Endothelial cell (in vitro differentiated cells): ENCODE results near the gene ZNF366. TPM values are rescaled to one million over a fixed set of nuclear protein-coding genes. Genes with fewer than 3 reads are reported as not detected.

Source experiments
- DNase-seq: peaks from one replicate; pipeline ENCODE4 v3.0.0; 2021; ENCODE audit warnings: low spot score
- H3K27ac Mint-ChIP-seq: one replicate; pipeline ENCODE4 v1.8.0; 2021; ENCODE audit warnings: mixed read lengths, inconsistent platforms; ENCODE audit not compliant: unreplicated experiment
- H3K27me3 Mint-ChIP-seq: one replicate; pipeline ENCODE4 v1.8.0; 2021; ENCODE audit warnings: mild to moderate bottlenecking, moderate library complexity, mixed read lengths, inconsistent platforms; ENCODE audit not compliant: unreplicated experiment
- H3K36me3 Mint-ChIP-seq: one replicate; pipeline ENCODE4 v1.8.0; 2021; ENCODE audit warnings: mild to moderate bottlenecking, low read depth, mixed read lengths, inconsistent platforms; ENCODE audit not compliant: unreplicated experiment
- H3K4me1 Mint-ChIP-seq: one replicate; pipeline ENCODE4 v1.8.0; 2021; ENCODE audit warnings: mild to moderate bottlenecking, mixed read lengths, inconsistent platforms; ENCODE audit not compliant: unreplicated experiment
- H3K4me3 Mint-ChIP-seq: one replicate; pipeline ENCODE4 v1.8.0; 2021; ENCODE audit warnings: mild to moderate bottlenecking, mixed read lengths, inconsistent platforms; ENCODE audit not compliant: unreplicated experiment
- H3K9me3 Mint-ChIP-seq: one replicate; pipeline ENCODE4 v1.8.0; 2021; ENCODE audit warnings: mixed read lengths, inconsistent platforms; ENCODE audit not compliant: unreplicated experiment
- CTCF ChIP-seq: fragments of 200-600 bp; sonication (generic); IDR thresholded peaks from one replicate; pipeline ENCODE4 v1.5.0; 2021; ENCODE audit warnings: antibody characterized with exemption; ENCODE audit not compliant: unreplicated experiment
- total RNA-seq: library from RNA; stranded (reverse); fragmentation: NEBNext Ultra II Directional; extraction: Animal tissue kit (Norgen Biotek cat#: 25700); gene quantifications from one replicate; pipeline ENCODE4 v1.2.1, GENCODE V29; 2021; ENCODE audit not compliant: unreplicated experiment

Gene ZNF366
- total RNA-seq, 1 donor from 2014 or later, result 23.3 TPM

DNA sequence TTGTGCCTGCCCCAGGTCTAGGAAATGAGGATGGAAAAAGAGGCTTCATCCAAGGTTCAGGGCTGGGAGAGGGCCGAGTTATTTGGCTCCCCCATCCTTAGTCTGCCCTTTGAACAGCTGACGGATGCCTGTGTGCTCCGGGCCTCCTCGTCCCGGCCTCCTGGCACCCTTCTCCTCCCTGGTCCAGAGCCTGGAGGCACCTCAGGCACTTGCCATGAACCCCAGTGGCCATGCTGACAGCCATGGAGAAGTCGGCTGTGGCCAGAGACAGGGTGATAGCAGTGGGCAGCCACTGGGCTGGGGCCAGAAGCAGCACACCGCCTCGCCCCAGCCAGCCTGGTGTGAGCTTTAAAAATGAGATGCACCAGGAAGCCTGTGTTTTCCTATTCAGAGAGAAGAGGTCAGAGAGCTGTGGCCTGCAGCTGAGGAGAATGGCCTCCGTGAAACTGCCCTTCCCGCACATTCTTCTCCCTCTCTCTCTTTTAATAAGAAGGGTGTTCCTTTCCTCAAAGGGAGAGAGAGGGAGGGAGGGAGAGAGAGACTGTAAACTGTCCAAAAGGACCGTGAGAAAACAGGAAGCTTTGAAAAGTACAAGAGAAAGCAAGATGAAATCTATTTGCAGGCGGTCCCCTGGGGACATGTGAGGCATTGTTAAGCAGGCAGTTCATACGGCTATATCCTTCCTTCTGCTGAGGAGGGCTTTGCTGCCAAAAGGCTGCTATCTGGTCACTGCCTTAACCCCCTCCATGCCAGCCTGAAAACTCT is 55.3 kb downstream of the ZNF366 start:
- Mint-ChIP-seq H3K4me1 (peaks cover 71% of the 10 kb centered on the region), H3K27ac (peak overlapping the region; percentile 99), H3K9me3 (no peaks in the 10 kb centered on the region), H3K36me3 (peaks cover 71% of the 10 kb centered on the region), H3K27me3 (peaks cover 5% of the 10 kb centered on the region), H3K4me3 (no peak overlapping the region)
- peak; percentile 31 for DNase-seq
- TF ChIP-seq CTCF, result no peak

GRCh38 chr5:72448368-72448767 is 58.8 kb downstream of the ZNF366 start:
- peaks cover 71% of the 10 kb centered on the region for H3K36me3 Mint-ChIP-seq
- H3K27ac Mint-ChIP-seq, result no peak overlapping the region
- peaks cover 38% of the 10 kb centered on the region for H3K4me1 Mint-ChIP-seq
- DNase-seq, result no peak
- H3K27me3 Mint-ChIP-seq, result peaks cover 6% of the 10 kb centered on the region
- peak overlapping the region; percentile 50 for H3K4me3 Mint-ChIP-seq
- H3K9me3 Mint-ChIP-seq, result no peaks in the 10 kb centered on the region
- TF ChIP-seq CTCF, result no peak

DNA sequence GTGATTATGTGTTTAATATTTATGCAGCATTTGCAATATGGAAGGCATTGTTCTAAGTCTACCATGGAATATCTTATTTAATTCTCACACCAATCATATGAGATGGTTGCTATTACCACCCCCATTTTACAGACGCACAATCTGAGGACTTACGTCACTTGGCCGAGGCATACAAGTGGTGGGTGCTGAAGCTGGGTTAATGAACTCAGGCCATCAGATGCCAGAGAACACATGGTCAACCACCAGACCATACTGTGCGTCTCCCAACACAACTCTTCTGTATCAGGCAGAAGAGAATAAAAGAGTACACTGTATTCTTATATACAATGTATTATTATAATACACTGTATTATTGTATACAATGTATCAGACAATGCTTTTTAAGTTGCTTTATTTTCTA is 59.5 kb downstream of the ZNF366 start:
- no peak for DNase-seq
- no peak for TF ChIP-seq CTCF
- H3K9me3 Mint-ChIP-seq, result no peaks in the 10 kb centered on the region
- peaks cover 68% of the 10 kb centered on the region for H3K36me3 Mint-ChIP-seq
- no peak overlapping the region for H3K27ac Mint-ChIP-seq
- peak overlapping the region; percentile 50 for H3K4me3 Mint-ChIP-seq
- peaks cover 31% of the 10 kb centered on the region for H3K4me1 Mint-ChIP-seq
- H3K27me3 Mint-ChIP-seq, result peaks cover 7% of the 10 kb centered on the region

DNA sequence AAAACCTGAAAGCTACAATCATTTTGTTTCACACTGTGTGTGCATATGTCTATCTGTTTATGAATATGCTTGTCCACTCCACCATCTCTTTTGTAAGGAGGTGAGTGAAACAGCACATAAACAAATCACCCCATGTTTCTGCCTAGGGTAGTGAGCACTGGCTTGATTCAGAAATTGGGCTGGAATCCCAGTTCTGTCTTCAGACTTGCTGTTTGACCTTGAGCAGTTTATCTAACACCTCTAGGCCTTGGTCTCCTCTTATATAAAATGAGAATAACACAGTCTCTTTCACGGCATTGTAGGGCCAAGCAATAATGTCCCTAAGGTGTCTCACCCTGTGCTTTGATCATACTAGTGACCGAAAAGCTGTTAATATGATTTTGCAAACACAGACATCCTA is 61.2 kb downstream of the ZNF366 start:
- no peak overlapping the region for H3K4me3 Mint-ChIP-seq
- no peak overlapping the region for H3K27ac Mint-ChIP-seq
- no peaks in the 10 kb centered on the region for H3K9me3 Mint-ChIP-seq
- TF ChIP-seq CTCF, result no peak
- peaks cover 19% of the 10 kb centered on the region for H3K4me1 Mint-ChIP-seq
- peaks cover 10% of the 10 kb centered on the region for H3K27me3 Mint-ChIP-seq
- no peak for DNase-seq
- H3K36me3 Mint-ChIP-seq, result peaks cover 71% of the 10 kb centered on the region

- Mint-ChIP-seq H3K4me1 (peaks cover 22% of the 10 kb centered on the region), H3K4me3 (no peak overlapping the region), H3K27me3 (peaks cover 13% of the 10 kb centered on the region), H3K36me3 (peaks cover 51% of the 10 kb centered on the region), H3K9me3 (no peaks in the 10 kb centered on the region), H3K27ac (no peak overlapping the region)
- no peak for DNase-seq
- no peak for TF ChIP-seq CTCF
Observed at GRCh38 chr5:72443883-72444282, 63.3 kb downstream of the ZNF366 start.
